Measurements from ENCODE around the gene M6PR. TPM values are rescaled to one million over a fixed set of nuclear protein-coding genes. Genes with fewer than 3 reads are reported as not detected.

M6PR gene
- total RNA-seq, 1 experiment from 2014 or later, result 112 TPM

DNA sequence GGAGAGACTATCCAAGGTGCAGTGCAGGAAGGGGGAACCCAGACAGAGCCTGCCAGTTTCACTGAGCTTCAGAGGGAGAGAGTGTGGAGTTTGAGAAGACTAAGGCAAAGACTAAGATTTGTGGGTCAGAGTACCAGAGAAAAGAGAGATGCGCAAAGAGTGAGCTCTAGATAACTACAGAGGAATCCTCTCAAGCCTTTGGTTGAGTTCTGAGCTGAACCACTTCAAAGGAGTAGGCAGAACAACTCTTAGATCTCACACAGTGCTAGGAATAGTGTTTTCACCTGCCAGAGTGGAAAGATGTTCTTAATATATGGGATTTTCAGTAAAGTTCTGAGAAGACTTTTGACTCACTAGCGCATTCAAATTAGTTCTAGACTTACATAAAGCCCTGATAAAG lies 10.7 kb upstream of the M6PR start:
- TF ChIP-seq CTCF (conservative IDR thresholded peaks at IDR 0.05; ENCODE audit: low read depth, low read length), result no peak
- TF ChIP-seq EZH2 (IDR thresholded peaks at IDR 0.05; ENCODE audit: low read length, unreplicated experiment), result no peak
- TF ChIP-seq EZH2phosphoT487 (IDR thresholded peaks at IDR 0.05; ENCODE audit: borderline replicate concordance, low read length), result no peak
- POLR2A ChIA-PET (ENCODE audit: unreplicated experiment), result no interaction called here

GRCh38 chr12:8958066-8958465 lies 8.6 kb upstream of the M6PR start:
- TF ChIP-seq EZH2 (IDR thresholded peaks at IDR 0.05; ENCODE audit: low read length, unreplicated experiment), result no peak
- TF ChIP-seq EZH2phosphoT487 (IDR thresholded peaks at IDR 0.05; ENCODE audit: borderline replicate concordance, low read length), result no peak
- TF ChIP-seq CTCF (conservative IDR thresholded peaks at IDR 0.05; ENCODE audit: low read depth, low read length), result no peak
- H3K27ac ChIP-seq (ENCODE audit: low read length), result no peak overlapping the region
- H3K27me3 ChIP-seq (ENCODE audit: low read length), result no peaks in the 10 kb centered on the region
- DNase-seq, result no peak
- no peaks in the 10 kb centered on the region for H3K36me3 ChIP-seq (ENCODE audit: low read depth, low read length)
- CTCF ChIA-PET, result no interaction called here
- BruUV-seq (replicated peaks), result no TSS peak
- no peak overlapping the region for H3K4me2 ChIP-seq (ENCODE audit: low read length)
- no peaks in the 10 kb centered on the region for H3K79me2 ChIP-seq (ENCODE audit: low read length)
- H4K20me1 ChIP-seq (ENCODE audit: low read length), result no peaks in the 10 kb centered on the region
- no peaks in the 10 kb centered on the region for H3K4me1 ChIP-seq (ENCODE audit: insufficient read depth, low read length)
- no peaks in the 10 kb centered on the region for H3K9me3 ChIP-seq (ENCODE audit: low read length)
- intact Hi-C loops (cut with micrococcal nuclease), result no loop called here
- H3K4me3 ChIP-seq (ENCODE audit: low read length), result no peak overlapping the region
- H3K9me2 ChIP-seq (replicated peaks; ENCODE audit: low read length), result no peaks in the 10 kb centered on the region
- no peak overlapping the region for H2AFZ ChIP-seq (ENCODE audit: low read length)
- POLR2A ChIA-PET (ENCODE audit: unreplicated experiment), result no interaction called here
- H3K9ac ChIP-seq (ENCODE audit: low read length), result no peak overlapping the region
- ATAC-seq, result no peak
- no peaks in the 10 kb centered on the region for H3F3A ChIP-seq (ENCODE audit: low read length, unreplicated experiment)

More for the DNA sequence above, 10.7 kb upstream of the M6PR start:
- no peaks in the 10 kb centered on the region for H3K27me3 ChIP-seq (ENCODE audit: low read length)
- DNase-seq (no peak), ATAC-seq (no peak)
- H3K27ac ChIP-seq (ENCODE audit: low read length), result no peak overlapping the region
- no peak overlapping the region for H3K9ac ChIP-seq (ENCODE audit: low read length)
- H3F3A ChIP-seq (ENCODE audit: low read length, unreplicated experiment), result no peaks in the 10 kb centered on the region
- no peaks in the 10 kb centered on the region for H4K20me1 ChIP-seq (ENCODE audit: low read length)
- H3K36me3 ChIP-seq (ENCODE audit: low read depth, low read length), result no peaks in the 10 kb centered on the region
- no peaks in the 10 kb centered on the region for H3K9me2 ChIP-seq (replicated peaks; ENCODE audit: low read length)
- intact Hi-C loops (cut with micrococcal nuclease), result no loop called here
- H3K9me3 ChIP-seq (ENCODE audit: low read length), result no peaks in the 10 kb centered on the region
- no peak overlapping the region for H3K4me2 ChIP-seq (ENCODE audit: low read length)
- no TSS peak for BruUV-seq (replicated peaks)
- no peak overlapping the region for H2AFZ ChIP-seq (ENCODE audit: low read length)
- no peaks in the 10 kb centered on the region for H3K79me2 ChIP-seq (ENCODE audit: low read length)
- CTCF ChIA-PET, result no interaction called here
- H3K4me1 ChIP-seq (ENCODE audit: insufficient read depth, low read length), result no peaks in the 10 kb centered on the region
- no peak overlapping the region for H3K4me3 ChIP-seq (ENCODE audit: low read length)

DNA sequence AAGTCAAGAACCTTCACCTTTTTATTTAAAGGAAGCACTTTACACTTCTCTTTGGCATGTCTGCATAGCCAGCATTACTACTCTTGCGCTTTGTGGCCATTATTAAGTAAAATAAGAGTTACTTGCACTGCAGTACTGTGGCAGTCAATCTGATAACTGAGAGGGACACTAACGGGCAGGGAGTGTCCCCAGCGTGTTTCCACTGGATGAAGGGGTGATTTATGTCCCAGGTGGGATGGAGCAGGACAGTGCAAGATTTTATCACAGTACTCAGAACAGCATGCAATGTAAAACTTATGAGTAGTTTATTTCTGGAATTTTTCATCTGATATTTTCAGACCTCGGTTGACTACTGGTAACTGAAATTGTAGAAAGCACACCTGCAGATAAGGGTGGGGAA lies 8.1 kb upstream of the M6PR start:
- TF ChIP-seq EZH2phosphoT487 (IDR thresholded peaks at IDR 0.05; ENCODE audit: borderline replicate concordance, low read length), result no peak
- TF ChIP-seq CTCF (conservative IDR thresholded peaks at IDR 0.05; ENCODE audit: low read depth, low read length), result no peak
- TF ChIP-seq EZH2 (IDR thresholded peaks at IDR 0.05; ENCODE audit: low read length, unreplicated experiment), result no peak
- no TSS peak for BruUV-seq (replicated peaks)
- Histone ChIP-seq H3K79me2 (ENCODE audit: low read length) (no peaks in the 10 kb centered on the region), H3K4me1 (ENCODE audit: insufficient read depth, low read length) (no peaks in the 10 kb centered on the region), H2AFZ (ENCODE audit: low read length) (no peak overlapping the region), H3K36me3 (ENCODE audit: low read depth, low read length) (no peaks in the 10 kb centered on the region), H3K27ac (ENCODE audit: low read length) (no peak overlapping the region), H3F3A (ENCODE audit: low read length, unreplicated experiment) (no peaks in the 10 kb centered on the region), H3K4me2 (ENCODE audit: low read length) (no peak overlapping the region), H3K4me3 (ENCODE audit: low read length) (no peak overlapping the region), H3K9me3 (ENCODE audit: low read length) (no peaks in the 10 kb centered on the region), H3K9ac (ENCODE audit: low read length) (no peak overlapping the region), H4K20me1 (ENCODE audit: low read length) (no peaks in the 10 kb centered on the region), H3K27me3 (ENCODE audit: low read length) (no peaks in the 10 kb centered on the region), H3K9me2 (replicated peaks; ENCODE audit: low read length) (no peaks in the 10 kb centered on the region)
- no peak for DNase-seq
- ChIA-PET CTCF (no interaction called here), POLR2A (ENCODE audit: unreplicated experiment) (no interaction called here)
- intact Hi-C loops (cut with micrococcal nuclease), result no loop called here
- no peak for ATAC-seq
